ENCODE results near the gene CALCOCO1.
"Not testable (repeated sequence)": the region's sequence is repeated elsewhere in the genome, so short reads cannot be mapped to it uniquely, and the experiment has no call there.

CALCOCO1 gene

DNA sequence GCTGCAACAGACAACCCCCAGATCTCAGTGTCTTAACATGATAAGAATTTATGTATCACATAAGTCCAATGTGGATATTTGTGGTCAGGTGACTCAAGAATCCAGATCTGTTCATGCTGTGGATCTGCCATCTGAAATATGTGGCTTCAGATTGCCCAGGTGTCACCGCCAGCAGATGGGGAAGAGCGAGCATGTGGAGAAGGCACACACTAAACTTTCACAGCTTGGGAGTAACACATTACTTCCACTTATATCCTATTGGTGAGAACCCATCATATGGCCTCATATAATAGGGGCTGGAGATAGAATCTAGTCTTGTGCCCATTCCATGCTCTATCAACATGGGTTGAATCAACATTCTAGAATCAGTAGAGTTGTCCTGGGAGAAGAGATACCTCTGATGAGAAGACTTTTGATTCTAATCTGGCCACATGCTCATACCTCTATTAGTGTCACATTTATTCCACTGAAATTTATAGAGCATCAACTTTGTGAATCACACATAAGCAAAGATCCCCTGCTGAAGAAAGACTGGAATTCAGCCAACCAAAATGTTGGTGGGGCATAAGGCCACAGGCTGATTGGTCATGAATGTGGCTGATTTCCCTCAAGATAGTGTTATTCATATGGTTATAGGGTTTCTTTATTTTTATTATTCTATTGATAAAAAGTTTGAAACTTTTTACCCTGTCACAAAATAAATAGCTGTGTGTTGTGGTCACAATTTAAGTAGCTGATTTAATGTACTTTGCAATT lies 6.0 kb upstream of the CALCOCO1 start:
- FAIRE-seq: no peak

DNA sequence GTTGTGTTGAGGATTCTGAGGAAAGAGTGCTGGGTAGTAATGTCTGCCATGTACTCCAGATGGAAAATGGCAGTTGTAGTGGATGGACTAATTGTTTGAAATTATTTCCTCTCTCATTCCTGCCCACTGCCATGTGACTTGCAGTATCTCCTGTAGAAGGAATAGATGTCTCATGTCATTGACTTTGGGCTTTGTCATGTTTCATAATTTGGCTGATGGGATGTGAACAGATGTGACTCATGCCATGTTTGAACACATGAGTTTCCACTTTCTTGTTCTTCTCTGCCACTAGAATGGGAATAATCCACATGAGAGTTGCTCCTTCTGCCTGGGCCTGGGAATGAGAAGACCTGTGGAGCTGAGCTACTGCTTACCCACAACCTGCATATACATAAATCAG lies 2.4 kb upstream of the CALCOCO1 start:
- no peak for FAIRE-seq

GRCh38 chr12:53728206-53728605 lies 954 bp upstream of the CALCOCO1 start:
- FAIRE-seq: no peak

DNA sequence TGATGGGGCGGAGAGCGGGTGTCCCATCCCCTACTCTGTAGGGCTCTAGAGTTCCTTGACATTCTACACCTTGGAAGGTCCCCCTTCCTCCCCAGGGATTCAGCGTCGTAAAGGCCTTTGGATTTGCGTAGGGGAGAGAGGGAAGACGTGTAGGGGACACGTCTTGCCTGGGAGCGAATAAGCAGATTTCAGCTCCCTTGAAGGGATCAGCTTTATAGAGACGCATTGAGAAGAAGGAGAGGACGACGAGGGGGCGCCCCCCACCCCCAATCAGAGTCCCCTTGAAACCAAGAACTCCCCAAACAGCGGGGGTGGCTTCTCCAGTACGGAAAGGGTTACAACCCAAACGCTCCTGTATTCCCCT lies 324 bp downstream of the CALCOCO1 start:
- FAIRE-seq: no peak

DNA sequence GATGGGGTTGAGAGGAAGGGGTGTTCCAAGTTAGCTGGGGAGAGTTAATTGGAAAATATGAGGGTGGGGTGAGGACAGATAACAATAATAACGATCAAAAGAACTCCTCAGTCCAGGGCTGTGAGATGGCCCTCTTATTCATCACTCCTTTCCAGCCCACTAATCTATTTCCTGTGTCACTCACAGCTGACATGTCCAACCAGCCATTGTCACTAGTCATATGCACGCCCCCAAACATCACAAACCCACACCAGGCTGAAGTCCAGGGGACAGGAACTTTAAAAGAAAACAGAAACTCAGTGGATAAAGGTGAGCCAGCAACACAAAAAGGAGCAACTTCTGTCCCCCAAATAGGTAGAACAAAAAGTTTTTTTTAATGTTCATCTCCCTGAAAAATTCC lies 911 bp downstream of the CALCOCO1 start:
- FAIRE-seq: no peak

DNA sequence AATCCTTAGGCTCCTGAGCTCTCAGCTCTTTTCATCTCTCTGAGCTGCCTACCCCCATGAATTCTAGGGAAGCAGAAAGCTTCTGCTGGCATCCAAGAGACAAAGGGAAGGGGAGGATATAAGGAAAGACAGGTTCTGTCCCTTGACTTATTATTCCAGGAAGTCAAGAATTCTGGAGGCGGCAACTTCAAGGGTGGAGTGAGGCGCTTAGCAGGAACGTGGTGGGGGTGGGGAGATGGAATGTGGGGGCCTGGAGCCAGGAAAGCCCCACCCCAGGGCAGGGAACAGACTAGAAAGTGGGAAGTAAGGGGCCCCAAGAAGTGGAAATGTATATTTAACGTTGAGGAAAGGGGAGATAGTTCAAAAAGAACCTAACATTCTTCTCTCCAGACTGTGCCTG lies 1.4 kb downstream of the CALCOCO1 start:
- no peak for FAIRE-seq

- FAIRE-seq: no peak
Measured at GRCh38 chr12:53722450-53723041, 4.7 kb downstream of the CALCOCO1 start.

- FAIRE-seq: no peak
Measured at GRCh38 chr12:53720946-53721345, 6.3 kb downstream of the CALCOCO1 start.

DNA sequence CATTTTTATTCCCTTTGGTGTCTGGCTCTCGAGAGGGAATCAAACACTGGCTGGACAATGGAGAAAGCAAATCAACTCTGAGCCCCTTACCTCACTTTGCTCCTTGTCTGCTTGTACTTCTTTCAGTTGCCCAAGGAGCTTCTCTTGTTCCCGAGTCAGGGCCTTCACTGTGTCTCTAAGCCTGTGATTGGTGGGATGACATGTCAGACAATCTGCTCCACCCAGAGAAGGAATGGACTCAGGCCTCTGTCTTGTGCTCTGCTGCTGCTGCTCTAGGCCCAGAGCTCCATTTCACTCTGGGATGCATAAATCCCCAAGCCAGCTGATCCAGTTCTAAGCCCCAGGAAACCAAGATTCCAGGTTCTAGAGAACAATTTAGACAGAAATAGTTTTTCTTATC lies 7.6 kb downstream of the CALCOCO1 start:
- FAIRE-seq: no peak

DNA sequence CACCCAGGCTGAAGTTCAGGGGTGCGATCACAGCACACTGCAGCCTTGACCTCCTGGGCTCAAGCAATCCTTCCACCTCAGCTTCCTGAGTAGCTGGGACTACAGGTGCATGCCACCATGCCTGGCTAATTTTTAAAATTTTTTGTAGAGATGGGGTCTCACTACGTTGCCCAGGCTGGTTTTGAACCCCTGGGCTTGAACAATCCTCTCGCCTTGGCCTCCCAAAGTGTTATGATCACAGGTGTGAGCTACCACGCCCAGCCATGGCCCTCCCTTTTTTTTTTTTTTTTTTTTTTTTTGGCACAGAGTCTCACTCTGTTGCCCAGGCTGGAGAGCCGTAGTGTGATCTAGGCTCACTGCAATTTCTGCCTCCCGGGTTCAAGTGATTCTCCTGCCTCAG lies 8.7 kb downstream of the CALCOCO1 start:
- FAIRE-seq: not testable (repeated sequence)

DNA sequence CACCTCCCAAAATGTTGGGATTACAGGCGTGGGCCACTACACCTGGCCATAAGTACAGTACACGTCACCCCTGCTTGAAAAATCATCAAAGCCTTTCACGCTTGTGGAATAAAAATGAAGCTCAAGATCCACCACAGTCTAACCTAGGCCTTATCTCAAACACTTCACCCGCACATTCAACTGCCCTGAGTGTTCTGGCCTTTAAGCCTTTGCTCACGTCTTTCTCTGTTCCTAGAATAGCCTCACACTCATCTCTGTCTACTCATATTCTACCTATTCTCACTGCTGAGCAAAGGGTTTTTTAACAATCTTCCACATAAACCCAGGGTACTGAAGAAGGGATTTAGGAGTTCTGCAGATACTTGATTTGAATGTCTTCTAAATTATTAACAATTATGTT lies 9.9 kb downstream of the CALCOCO1 start:
- FAIRE-seq: no peak

DNA sequence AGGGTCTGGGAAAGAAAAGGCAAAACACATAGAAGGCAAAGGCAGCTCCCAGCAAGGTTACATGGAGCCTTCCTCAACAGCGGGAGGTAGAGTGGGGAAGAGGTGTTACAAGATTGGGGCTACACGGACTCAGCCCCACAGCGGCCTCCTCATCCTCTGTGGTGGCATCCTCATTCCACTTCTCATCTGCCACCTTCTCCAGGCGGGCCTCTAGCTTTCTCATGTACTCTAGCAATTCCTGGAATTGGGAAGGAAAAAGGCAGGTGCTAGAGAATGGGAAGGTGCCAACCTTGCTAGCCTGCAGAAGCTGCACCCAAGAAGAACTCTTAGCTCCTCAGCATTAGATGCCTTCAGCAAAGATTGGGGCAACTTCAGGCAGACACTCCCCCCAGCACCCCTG lies 13.2 kb downstream of the CALCOCO1 start:
- FAIRE-seq: no peak

DNA sequence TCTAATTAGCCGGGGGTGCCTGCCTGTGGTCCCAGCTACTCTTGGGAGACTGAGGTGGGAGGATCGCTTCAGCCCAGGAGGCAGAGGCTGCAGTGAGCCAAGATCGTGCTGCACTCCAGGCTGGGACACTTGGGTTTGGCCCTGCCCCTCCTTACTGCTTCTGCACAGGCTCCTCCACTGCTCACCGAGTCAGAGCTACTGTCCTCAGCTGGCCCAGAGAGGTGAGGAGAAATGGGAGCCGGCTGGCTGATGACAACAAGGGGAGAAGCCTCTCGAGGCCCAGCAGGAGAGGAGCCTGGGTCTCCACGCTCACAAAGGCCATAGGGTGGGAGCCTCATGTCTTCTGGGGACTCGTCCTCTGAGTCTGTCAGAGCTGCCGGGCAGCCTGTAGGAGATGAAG lies 13.7 kb downstream of the CALCOCO1 start:
- no peak for FAIRE-seq

DNA sequence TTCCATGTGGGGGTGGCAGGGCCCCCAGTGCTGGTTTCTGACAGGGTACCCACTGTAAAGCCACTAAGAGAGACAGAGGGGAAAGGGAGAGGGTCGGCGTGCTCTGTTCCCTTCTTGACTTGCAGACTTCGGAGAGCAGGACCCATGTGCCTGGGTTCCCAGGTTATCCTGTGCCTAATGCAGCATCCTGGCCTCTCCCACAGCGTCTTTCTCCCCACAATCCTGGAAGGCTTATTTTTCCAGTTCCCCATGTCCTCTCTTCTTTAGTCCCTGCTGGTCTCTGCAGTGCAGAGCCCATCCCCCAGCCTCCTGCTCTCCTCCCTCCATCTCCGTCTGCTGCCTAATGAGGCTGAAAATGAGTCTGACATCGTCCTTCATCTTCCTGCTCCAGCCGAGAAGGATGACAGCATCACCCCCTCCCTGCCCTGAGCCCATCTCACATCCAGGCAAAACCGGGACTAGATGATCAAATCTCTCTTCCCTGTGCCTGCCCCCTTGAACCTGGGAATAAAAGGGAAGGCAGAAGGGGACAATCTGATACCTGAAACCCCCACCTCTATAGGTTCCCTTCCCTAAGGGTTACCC lies 15.1 kb downstream of the CALCOCO1 start:
- FAIRE-seq: no peak

DNA sequence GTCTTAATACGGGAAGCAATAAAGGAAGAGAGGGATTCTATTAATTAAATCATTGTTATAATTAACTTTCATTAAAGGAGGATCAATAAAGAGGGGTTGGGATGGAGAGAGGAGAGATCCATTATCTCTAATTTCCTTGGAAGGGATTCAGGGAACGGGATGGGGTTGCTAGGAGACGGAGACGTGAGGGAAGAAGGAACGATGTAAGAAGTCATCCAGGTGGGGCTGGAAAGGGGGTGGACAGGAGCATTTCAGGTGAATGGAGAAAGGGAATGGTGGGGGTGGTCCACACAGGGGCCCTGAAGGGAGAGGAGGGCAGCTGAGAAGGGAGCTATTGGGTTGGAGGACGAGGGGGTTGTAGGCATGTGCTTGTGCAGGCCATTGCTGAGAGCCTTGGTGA lies 17.2 kb downstream of the CALCOCO1 start:
- no peak for FAIRE-seq

DNA sequence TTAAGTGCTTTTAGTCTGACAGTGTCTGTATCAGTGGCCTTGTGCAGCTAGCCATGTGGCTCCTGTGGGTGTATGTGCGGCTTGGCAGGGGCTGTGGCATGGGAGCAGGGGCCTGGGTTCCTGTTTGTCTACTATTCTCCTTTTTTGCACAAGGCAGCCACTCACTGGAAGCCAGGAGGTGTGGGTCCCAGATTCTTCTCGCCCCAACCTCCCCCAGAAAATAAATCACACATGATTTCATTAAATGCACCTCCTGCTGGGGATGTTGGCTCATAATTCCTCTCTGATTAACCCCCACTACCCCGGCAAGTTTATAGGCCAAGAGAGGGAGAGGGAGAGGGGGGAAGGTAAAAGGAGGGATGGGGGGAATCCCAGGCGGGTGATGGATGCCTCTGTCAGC lies 17.6 kb downstream of the CALCOCO1 start:
- FAIRE-seq: no peak

DNA sequence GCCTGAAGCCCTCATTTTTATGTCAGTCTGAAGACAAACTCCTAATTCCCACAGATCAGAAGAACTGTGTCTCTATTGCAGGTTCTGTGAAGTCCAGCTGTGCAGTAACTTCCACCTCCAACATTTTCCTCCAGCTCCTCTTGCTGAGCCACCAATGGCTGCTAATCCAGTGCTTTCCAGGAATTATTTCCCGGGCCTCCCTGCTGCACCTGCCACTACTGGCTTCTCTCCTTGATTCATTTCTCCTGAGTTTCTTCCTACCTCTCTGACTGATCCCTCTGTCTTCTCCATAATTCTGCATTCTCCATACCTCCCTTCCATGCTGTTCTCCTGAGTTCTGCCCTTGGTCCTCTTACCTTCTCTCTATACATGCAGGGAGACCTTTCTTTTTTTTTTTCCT lies 21.2 kb downstream of the CALCOCO1 start:
- no peak for FAIRE-seq

- FAIRE-seq: no peak
Measured at GRCh38 chr12:53703756-53704155, 23.5 kb downstream of the CALCOCO1 start.

GRCh38 chr12:53701518-53702264 lies 25.6 kb downstream of the CALCOCO1 start:
- FAIRE-seq: no peak

DNA sequence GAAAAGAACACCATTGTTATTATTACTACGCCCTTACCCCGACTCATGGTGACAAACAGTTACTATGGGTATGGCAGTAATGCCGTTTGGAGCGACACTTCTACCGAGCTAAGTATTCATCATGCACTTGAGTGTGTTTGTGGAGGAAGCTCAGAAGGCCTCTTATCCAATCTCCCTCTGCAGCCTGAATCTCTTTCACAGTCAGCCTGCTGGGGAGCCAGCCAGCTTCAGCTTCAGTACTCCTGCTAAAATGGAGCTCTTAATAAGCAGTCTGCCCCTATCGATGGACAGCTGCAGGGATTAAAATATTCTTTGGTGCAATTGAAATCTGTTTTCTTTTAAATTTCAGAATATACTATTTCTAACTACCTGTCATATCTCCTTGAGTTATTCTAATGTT lies 26.7 kb downstream of the CALCOCO1 start:
- FAIRE-seq: no peak

DNA sequence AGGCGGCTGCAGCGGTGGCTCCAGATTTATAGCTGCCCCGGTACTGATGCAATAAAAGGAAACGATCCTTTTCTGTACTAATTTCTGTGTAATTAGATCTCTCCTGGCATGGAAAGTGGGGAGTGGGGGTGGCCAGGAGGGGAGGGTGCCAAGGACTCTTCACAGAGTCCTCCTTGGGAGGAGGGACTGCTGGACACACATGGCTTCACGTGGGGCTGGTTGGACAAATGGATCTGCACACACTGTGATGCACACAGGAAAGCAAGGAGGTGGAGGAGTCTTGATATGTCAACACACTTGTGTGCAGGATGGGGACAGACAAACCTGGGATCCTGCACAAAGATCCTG lies 27.6 kb downstream of the CALCOCO1 start:
- no peak for FAIRE-seq

- FAIRE-seq: no peak
Measured at GRCh38 chr12:53698948-53699677, 28.1 kb downstream of the CALCOCO1 start.

- FAIRE-seq: no peak
Measured at GRCh38 chr12:53696655-53697331, 30.5 kb downstream of the CALCOCO1 start.
